Measurements from ENCODE around the gene KCNK1.

DNA sequence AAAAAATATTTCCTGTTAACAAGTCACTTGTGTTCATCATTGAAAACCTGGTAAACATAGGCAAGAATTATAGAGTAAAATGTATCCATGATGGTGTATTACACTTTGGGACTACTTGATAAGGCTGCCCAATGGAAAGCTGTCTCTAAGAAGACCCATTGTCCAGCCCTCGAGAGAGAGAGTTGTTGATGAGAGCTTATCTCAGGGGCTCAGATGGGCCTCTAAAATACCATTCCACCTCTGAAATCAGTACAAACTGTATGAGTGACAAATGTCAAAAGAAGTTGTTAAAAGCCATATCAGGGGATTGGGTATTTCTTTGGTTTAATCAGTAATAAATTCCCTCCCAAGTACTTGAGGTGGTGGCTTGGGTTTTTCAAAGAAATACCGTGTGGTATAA, 96.1 kb downstream of the KCNK1 start:
- TF ChIP-seq, protein P1, sequence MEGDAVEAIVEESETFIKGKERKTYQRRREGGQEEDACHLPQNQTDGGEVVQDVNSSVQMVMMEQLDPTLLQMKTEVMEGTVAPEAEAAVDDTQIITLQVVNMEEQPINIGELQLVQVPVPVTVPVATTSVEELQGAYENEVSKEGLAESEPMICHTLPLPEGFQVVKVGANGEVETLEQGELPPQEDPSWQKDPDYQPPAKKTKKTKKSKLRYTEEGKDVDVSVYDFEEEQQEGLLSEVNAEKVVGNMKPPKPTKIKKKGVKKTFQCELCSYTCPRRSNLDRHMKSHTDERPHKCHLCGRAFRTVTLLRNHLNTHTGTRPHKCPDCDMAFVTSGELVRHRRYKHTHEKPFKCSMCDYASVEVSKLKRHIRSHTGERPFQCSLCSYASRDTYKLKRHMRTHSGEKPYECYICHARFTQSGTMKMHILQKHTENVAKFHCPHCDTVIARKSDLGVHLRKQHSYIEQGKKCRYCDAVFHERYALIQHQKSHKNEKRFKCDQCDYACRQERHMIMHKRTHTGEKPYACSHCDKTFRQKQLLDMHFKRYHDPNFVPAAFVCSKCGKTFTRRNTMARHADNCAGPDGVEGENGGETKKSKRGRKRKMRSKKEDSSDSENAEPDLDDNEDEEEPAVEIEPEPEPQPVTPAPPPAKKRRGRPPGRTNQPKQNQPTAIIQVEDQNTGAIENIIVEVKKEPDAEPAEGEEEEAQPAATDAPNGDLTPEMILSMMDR (IDR thresholded peaks at IDR 0.05; ENCODE audit: borderline replicate concordance, extremely low read depth, low read length, poor library complexity, severe bottlenecking), result no peak
- TF ChIP-seq EZH2 (IDR thresholded peaks at IDR 0.05; ENCODE audit: borderline replicate concordance, low read depth, low read length, severe bottlenecking), result no peak

Measured in DND-41 (cell line).